HepG2 (cell line): ENCODE results near the gene STAT5A. TPM values are rescaled to one million over a fixed set of nuclear protein-coding genes. Genes with fewer than 3 reads are reported as not detected.

ENCODE experiments used
- ATAC-seq: fragments of 200-7000 bp; cut with Tn5 transposase; 3 replicates; pipeline ENCODE4 v1.9.1; 2020; ENCODE audit warnings: mild to moderate bottlenecking, moderate library complexity
- BruUV-seq: library from RNA; stranded (reverse); fragments of 400-500 nt; replicated peaks from 2 replicates; lab custom pipeline; 2021; lab: Mats Ljungman, UMichigan
- CTCF ChIA-PET: fragments of 300-600 bp; formaldehyde crosslinking; extraction: SDS; loops from one replicate; lab custom pipeline; 2021; ENCODE audit warnings: low total read pairs, inconsistent platforms, low intra/inter-chr PET ratio; lab: Yijun Ruan, JAX
- POLR2A ChIA-PET: fragments of 350-600 bp; sonication (Branson Sonifier 250); formaldehyde crosslinking; loops from one replicate; lab custom pipeline; 2020; ENCODE audit warnings: antibody characterized with exemption, inconsistent platforms; lab: Yijun Ruan, JAX
- DNase-seq: peaks from one replicate; pipeline ENCODE4 v3.0.0-alpha.2; 2015; ENCODE audit warnings: low spot score
- FAIRE-seq: peaks from 3 replicates; lab custom pipeline; 2011; peaks lifted over from hg19 to GRCh38; lab: Jason Lieb, UNC
- H2AFZ ChIP-seq: one replicate; pipeline ENCODE4 v1.6.1; 2011; ENCODE audit warnings: low read length, inconsistent platforms
- H3K27ac ChIP-seq: fragments of 300-600 bp; 3 replicates; pipeline ENCODE4 v1.8.0; 2011; ENCODE audit warnings: mixed run types, mild to moderate bottlenecking, mixed read lengths, low read length, inconsistent platforms; ENCODE audit not compliant: insufficient read depth; ENCODE audit errors: extremely low read length
- H3K27me3 ChIP-seq, 2 experiments: fragments of 200-600 bp in 1 of 2; 2 replicates in 1 of 2; 3 replicates in 1 of 2; pipeline versions ENCODE4 v1.6.0 to v1.8.0; 2011; ENCODE audit warnings: low read length in 2 of 2, mild to moderate bottlenecking in 2 of 2, moderate library complexity in 2 of 2, inconsistent platforms in 1 of 2; ENCODE audit not compliant: insufficient read depth in 2 of 2, control insufficient read depth in 1 of 2
- H3K36me3 ChIP-seq, 2 experiments: fragments of 200-600 bp in 1 of 2; replicated peaks in 1 of 2; 2 replicates in 1 of 2; 3 replicates in 1 of 2; pipeline versions ENCODE4 v1.5.1 to v1.8.0; 2011; ENCODE audit warnings: low read length in 2 of 2, inconsistent platforms in 1 of 2; ENCODE audit not compliant: insufficient read depth in 2 of 2, control insufficient read depth in 1 of 2
- H3K4me1 ChIP-seq: 2 replicates; pipeline ENCODE4 v1.5.1; 2012; ENCODE audit warnings: low read length, inconsistent platforms; ENCODE audit not compliant: insufficient read depth
- H3K4me2 ChIP-seq: 2 replicates; pipeline ENCODE4 v1.6.0; 2011; ENCODE audit warnings: low read depth, low read length, inconsistent platforms
- H3K4me3 ChIP-seq, 3 experiments: fragments of 200-600 bp in 1 of 3; sonication (generic), shearing (Covaris generic) in 1 of 3; replicated peaks in 1 of 3; 2 replicates each; pipeline ENCODE4 v1.5.1; 2011 to 2016; ENCODE audit warnings: low read length in 3 of 3, inconsistent platforms in 2 of 3, low read depth in 2 of 3, mild to moderate bottlenecking in 2 of 3, control low read depth in 1 of 3, mixed read lengths in 1 of 3; ENCODE audit not compliant: insufficient read depth in 1 of 3
- H3K79me2 ChIP-seq: one replicate; pipeline ENCODE4 v1.6.1; 2011; ENCODE audit warnings: low read length, inconsistent platforms; ENCODE audit not compliant: insufficient read depth
- H3K9ac ChIP-seq: 2 replicates; pipeline ENCODE4 v1.6.0; 2011; ENCODE audit warnings: mild to moderate bottlenecking, low read depth, low read length, inconsistent platforms; ENCODE audit not compliant: insufficient read depth
- H3K9me3 ChIP-seq: 2 replicates; pipeline ENCODE4 v1.5.1; 2012; ENCODE audit warnings: mild to moderate bottlenecking, low read length
- H4K20me1 ChIP-seq: 2 replicates; pipeline ENCODE4 v1.6.0; 2011; ENCODE audit warnings: inconsistent platforms, mild to moderate bottlenecking, low read length, moderate library complexity; ENCODE audit not compliant: insufficient read depth
- IRF2 ChIP-seq: IDR thresholded peaks from 2 replicates; pipeline ENCODE4 v1.6.1; 2018; ENCODE audit warnings: missing genetic modification reagents, missing compliant biosample characterization
- RAD21 ChIP-seq: fragments of 450-650 bp; formaldehyde crosslinking; IDR thresholded peaks from 2 replicates; pipeline ENCODE4 v1.5.0; 2020; ENCODE audit warnings: mild to moderate bottlenecking
- ZFX ChIP-seq: sonication (generic); formaldehyde crosslinking; IDR thresholded peaks from 2 replicates; pipeline ENCODE4 v1.4.0; 2020; ENCODE audit warnings: mild to moderate bottlenecking, low read depth, missing genetic modification reagents, moderate library complexity
- ZNF318 ChIP-seq: sonication (generic); formaldehyde crosslinking; IDR thresholded peaks from 2 replicates; pipeline ENCODE4 v1.4.0; 2020; ENCODE audit warnings: mild to moderate bottlenecking, missing genetic modification reagents
- ZNF687 ChIP-seq: sonication (generic); formaldehyde crosslinking; IDR thresholded peaks from 2 replicates; pipeline ENCODE4 v1.5.1; 2020; ENCODE audit warnings: mild to moderate bottlenecking, missing genetic modification reagents, moderate library complexity
- WGBS: methylation state at CpG from one replicate; pipeline ENCODE4 v1.1.6; 2017; ENCODE audit warnings: low lambda C conversion rate; 5-methylcytosine and 5-hydroxymethylcytosine counted together
- in situ Hi-C: cut with HindIII; loops from 2 replicates; pipeline ENCODE4 v1.10.0; 2017; ENCODE audit warnings: low pct_unique_long_range_greater_than_20kb; ENCODE audit not compliant: extremely low pct_ligation_motif_present
- intact Hi-C: fragments of 100-400 bp; cut with micrococcal nuclease; formaldehyde crosslinking; loops from one replicate; pipeline ENCODE4 v1.10.0; 2022; ENCODE audit not compliant: unreplicated experiment
- polyA plus RNA-seq, 8 experiments: library from polyadenylated mRNA; depleted of rRNA in 3 of 8; stranded (reverse) in 7 of 8; unstranded in 1 of 8; fragments of >200 nt; fragmentation: Illumina TruSeq in 4 of 8; extraction: Trizol in 4 of 8; gene quantifications; 2 replicates each; pipeline versions ENCODE4 v1.2.1 to v1.2.3, GENCODE V29; 2011 to 2016; ENCODE audit warnings: low read depth in 4 of 8, missing spikeins in 1 of 8, mixed read lengths in 1 of 8; ENCODE audit not compliant: insufficient read depth in 1 of 8
- total RNA-seq, 5 experiments: library from RNA; depleted of rRNA; stranded (reverse); fragments of >200 nt; fragmentation: Illumina TruSeq; extraction: Trizol; gene quantifications; 2 replicates each; pipeline ENCODE4 v1.2.3, GENCODE V29; 2016; ENCODE audit warnings: low read depth in 1 of 5

The STAT5A gene
- total and polyA plus RNA-seq, 2 of the 13 experiments (the other 11 are each of a cell fraction or from before 2014, with no cell fraction given) = 1.4 to 4.1 TPM

DNA sequence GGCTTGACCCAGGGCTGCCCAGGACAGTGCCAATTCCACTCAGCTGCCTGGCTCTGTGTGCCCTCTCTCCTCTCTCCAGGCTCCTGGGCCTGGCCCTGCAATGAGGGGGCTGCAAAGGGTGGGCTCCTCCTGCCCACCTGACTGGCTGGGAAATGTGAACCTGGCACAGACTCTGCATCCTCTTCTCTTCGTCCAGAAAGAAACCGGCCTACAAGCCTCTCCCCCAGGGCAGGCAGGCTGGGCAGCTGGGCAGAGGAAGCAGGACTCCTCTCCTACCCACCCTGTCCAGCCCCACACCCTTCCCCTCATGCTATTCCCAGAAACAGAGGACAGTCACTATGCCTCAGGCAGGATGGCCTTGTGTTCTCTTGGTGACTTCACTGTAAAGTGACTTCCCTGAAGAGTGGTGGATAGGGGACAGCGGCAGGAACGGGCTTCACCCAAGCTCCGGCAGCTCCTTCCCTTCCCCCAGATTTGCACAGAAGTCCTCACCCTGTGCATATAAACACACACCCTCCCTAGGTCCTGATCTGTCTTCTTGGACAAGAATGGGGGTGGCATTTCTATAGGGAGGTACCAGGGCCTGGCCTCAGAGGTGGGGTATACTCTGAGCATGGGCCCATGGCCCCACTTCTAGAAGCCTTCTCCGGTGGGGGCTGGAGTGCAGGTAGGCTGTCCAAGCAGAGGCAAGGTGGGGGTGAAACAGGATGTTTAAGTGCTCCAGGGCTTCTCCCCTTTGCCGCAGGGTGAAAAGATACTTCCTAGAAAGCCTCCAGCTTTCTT lies 4.9 kb upstream of the STAT5A start:
- BruUV-seq = no TSS peak
- FAIRE-seq (no peak), DNase-seq (no peak), ATAC-seq (no peak)
- no peak overlapping the region for H3K4me3 ChIP-seq
- no peak overlapping the region for H3K4me2 ChIP-seq
- intact Hi-C loops (loop anchor here (5.0 to 10.0 kb wide), 2 partner anchors 36 to 59 kb away; no protein-coding TSS in a partner anchor), in situ Hi-C loops (no loop called here)
- TF ChIP-seq RAD21 (CRISPR knock-in tag) = no peak
- TF ChIP-seq ZFX (CRISPR knock-in tag) = 0 out of 2 replicates have a peak, but pooled peaks have one; percentile 3
- no peak for TF ChIP-seq ZNF687
- TF ChIP-seq ZNF318 = 0 out of 2 replicates have a peak, but pooled peaks have one; percentile 5
- TF ChIP-seq IRF2 (CRISPR knock-in tag) = no peak
- no peaks in the 10 kb centered on the region for H3K36me3 ChIP-seq
- H3K27ac ChIP-seq = no peak overlapping the region
- no peaks in the 10 kb centered on the region for H4K20me1 ChIP-seq
- peaks cover 53% of the 10 kb centered on the region for H3K4me1 ChIP-seq
- ChIA-PET CTCF (no interaction called here), POLR2A (no interaction called here)
- H3K9me3 ChIP-seq = no peaks in the 10 kb centered on the region
- no peaks in the 10 kb centered on the region for H3K79me2 ChIP-seq
- peaks cover 6 to 40% of the 10 kb centered on the region in 2 experiments; a peak in 4 of 5 replicates for H3K27me3 ChIP-seq
- H2AFZ ChIP-seq = no peak overlapping the region
- H3K9ac ChIP-seq = no peak overlapping the region
- WGBS = 46% methylated on average over 7 of the region's 7 CpGs
